ENCODE measurements around the gene STRN.

DNA sequence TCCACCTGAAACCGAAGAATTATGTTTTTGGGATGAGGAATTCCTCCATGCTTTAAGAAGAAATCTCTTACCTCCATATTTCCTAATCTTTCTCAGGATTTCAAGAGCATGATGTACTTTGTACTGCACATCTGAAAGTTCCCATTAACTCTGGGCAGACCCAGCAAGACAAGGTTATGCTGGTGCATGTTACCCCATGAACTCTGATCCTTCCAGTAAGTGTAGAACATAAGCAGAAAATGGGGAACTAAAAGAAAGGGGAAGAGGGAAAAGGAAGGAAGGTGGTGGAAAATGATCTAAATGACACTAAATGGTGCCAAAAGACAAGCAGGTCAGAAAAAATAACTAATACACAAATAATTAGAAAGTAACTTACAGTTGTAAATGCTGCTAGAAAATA lies 50.7 kb downstream of the STRN start:
- TF ChIP-seq POLR2A (IDR thresholded peaks at IDR 0.05) (no peak), CTCF (IDR thresholded peaks at IDR 0.05) (no peak)
